IgD-negative memory B cell (primary cell): ENCODE results near the gene NINJ2. TPM values are rescaled to one million over a fixed set of nuclear protein-coding genes. Genes with fewer than 3 reads are reported as not detected.

Source experiments
- H3K27ac Mint-ChIP-seq, 3 donors: one replicate each; pipeline ENCODE4 v1.8.0; 2020 to 2022; ENCODE audit warnings: mild to moderate bottlenecking in 3 of 3, mixed read lengths in 3 of 3, moderate library complexity in 1 of 3
- H3K27me3 Mint-ChIP-seq: one replicate; pipeline ENCODE4 v1.8.0; 2021; ENCODE audit warnings: mixed read lengths
- H3K36me3 Mint-ChIP-seq: one replicate; pipeline ENCODE4 v1.8.0; 2020; ENCODE audit warnings: mild to moderate bottlenecking, mixed read lengths
- H3K4me1 Mint-ChIP-seq, 3 donors: one replicate each; pipeline ENCODE4 v1.8.0; 2020 to 2022; ENCODE audit warnings: mixed read lengths in 3 of 3, mild to moderate bottlenecking in 1 of 3
- H3K4me3 Mint-ChIP-seq, 4 donors: one replicate each; pipeline ENCODE4 v1.8.0; 2020 to 2022; ENCODE audit warnings: mild to moderate bottlenecking in 4 of 4, mixed read lengths in 4 of 4, moderate library complexity in 3 of 4
- H3K9me3 Mint-ChIP-seq, 3 donors: one replicate each; pipeline ENCODE4 v1.8.0; 2020 to 2021; ENCODE audit warnings: mixed read lengths in 3 of 3, mild to moderate bottlenecking in 1 of 3
- polyA plus RNA-seq: library from polyadenylated mRNA; unstranded; fragments of 300-500 nt; fragmentation: Illumina TruSeq; gene quantifications from one replicate; pipeline ENCODE4 v1.2.3, GENCODE V29; 2021

The NINJ2 gene
- polyA plus RNA-seq, 1 donor from 2014 or later, result 15.8 TPM

DNA sequence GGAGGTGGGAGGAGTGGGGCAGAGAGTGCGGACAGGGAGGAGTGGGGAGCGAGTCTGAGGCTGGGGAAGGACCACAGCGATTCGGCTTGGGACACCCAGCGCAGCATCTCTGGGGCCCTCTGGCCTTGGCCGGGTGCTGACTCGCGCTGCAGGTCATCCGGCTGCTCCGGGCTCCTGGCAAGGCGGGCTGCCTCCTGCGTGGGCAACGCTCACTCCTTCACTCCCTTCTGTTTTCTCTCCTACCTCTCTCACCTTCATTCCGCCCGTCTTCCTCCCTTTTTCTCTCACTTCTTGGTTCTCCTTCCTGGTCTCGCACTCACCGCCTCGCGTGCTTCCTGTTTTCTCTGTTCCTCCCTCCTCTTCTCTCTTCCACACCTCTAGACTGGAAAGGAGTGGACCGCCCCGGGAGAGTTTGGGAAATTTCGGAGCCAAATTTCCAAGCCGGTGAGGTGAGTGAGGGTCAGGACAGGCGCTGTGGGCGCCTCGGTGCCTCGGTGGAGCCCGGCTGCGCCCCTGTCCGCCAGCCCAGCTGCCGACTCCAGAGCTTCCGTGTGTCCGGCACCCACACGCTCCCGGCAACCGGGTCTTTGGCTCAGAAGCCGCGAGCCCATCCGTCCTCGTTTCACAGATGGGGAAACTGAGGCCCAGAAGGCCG lies 116.9 kb downstream of the NINJ2 start:
- Mint-ChIP-seq H3K27me3 (peaks cover 18% of the 10 kb centered on the region), H3K4me1 (peaks cover 0 to 4% (median 2%) of the 10 kb centered on the region in 3 donors), H3K9me3 (no peaks in the 10 kb centered on the region), H3K27ac (no peak overlapping the region), H3K4me3 (peak overlapping the region in 1 of 4 donors; percentile 45), H3K36me3 (no peaks in the 10 kb centered on the region)

GRCh38 chr12:545835-546234 lies 117.4 kb downstream of the NINJ2 start:
- Mint-ChIP-seq H3K4me1 (peaks cover 0 to 4% (median 2%) of the 10 kb centered on the region in 3 donors), H3K4me3 (no peak overlapping the region), H3K36me3 (no peaks in the 10 kb centered on the region), H3K9me3 (no peaks in the 10 kb centered on the region), H3K27ac (no peak overlapping the region), H3K27me3 (peaks cover 18% of the 10 kb centered on the region)

DNA sequence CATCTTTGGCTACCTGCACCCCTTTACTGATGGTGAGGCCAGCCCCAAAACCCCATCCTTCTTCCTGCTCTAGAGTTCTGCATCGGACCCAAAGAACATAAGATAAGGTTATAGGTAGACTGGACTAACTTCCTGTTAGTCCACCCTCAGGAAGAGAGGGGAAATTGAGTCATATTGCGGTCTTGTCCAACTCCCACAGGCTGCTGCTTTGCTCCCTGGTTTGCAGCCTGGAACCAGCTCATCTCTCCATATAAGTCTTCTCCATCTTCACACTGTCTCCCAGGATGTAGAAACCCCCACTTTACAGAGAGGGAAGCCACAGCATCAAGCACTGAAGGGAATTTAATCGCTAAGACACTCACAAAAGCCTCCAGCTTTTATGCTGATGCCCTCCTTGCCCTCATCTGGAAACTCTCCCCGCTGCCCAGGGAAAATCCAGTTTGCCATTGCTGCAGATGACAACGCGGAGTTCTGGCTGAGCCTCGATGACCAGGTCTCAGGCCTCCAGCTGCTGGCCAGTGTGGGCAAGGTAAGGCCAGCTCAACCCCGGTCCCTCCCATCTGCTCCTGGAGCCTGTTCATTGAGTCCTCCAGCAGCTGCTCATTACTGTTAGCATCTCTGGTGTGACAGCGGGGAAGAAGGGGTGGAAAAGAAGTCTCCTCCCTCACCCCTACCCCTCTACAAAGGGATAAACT lies 118.2 kb downstream of the NINJ2 start:
- H3K4me1 Mint-ChIP-seq, result peaks cover 0 to 6% (median 4%) of the 10 kb centered on the region in 3 donors
- H3K27ac Mint-ChIP-seq, result no peak overlapping the region
- H3K9me3 Mint-ChIP-seq, result no peaks in the 10 kb centered on the region
- peaks cover 19% of the 10 kb centered on the region for H3K27me3 Mint-ChIP-seq
- H3K36me3 Mint-ChIP-seq, result no peaks in the 10 kb centered on the region
- H3K4me3 Mint-ChIP-seq, result no peak overlapping the region

GRCh38 chr12:544142-544541 lies 119.1 kb downstream of the NINJ2 start:
- H3K9me3 Mint-ChIP-seq, result no peaks in the 10 kb centered on the region
- H3K4me1 Mint-ChIP-seq, result peaks cover 0 to 6% (median 4%) of the 10 kb centered on the region in 3 donors
- no peaks in the 10 kb centered on the region for H3K36me3 Mint-ChIP-seq
- H3K27me3 Mint-ChIP-seq, result peaks cover 19% of the 10 kb centered on the region
- no peak overlapping the region for H3K27ac Mint-ChIP-seq
- no peak overlapping the region for H3K4me3 Mint-ChIP-seq

DNA sequence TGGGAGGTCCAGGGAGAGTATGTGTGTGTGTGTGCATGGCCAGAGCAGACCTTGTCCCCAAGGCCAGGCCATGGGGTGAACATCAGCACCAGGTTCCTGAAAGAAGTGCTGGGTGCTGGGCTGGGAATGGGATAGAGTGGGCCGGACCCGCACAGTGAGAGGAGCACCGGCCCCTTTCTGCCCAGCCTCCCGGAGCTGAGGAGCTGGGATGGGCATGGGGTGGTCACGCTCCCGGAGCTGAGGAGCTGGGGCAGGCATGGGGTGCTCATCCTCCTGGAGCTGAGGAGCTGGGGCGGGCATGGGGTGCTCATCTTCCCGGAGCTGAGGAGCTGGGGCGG lies 120.2 kb downstream of the NINJ2 start:
- Mint-ChIP-seq H3K9me3 (no peaks in the 10 kb centered on the region), H3K27me3 (peaks cover 16% of the 10 kb centered on the region), H3K4me3 (no peak overlapping the region), H3K36me3 (no peaks in the 10 kb centered on the region), H3K4me1 (peaks cover 0 to 6% (median 4%) of the 10 kb centered on the region in 3 donors), H3K27ac (no peak overlapping the region)

DNA sequence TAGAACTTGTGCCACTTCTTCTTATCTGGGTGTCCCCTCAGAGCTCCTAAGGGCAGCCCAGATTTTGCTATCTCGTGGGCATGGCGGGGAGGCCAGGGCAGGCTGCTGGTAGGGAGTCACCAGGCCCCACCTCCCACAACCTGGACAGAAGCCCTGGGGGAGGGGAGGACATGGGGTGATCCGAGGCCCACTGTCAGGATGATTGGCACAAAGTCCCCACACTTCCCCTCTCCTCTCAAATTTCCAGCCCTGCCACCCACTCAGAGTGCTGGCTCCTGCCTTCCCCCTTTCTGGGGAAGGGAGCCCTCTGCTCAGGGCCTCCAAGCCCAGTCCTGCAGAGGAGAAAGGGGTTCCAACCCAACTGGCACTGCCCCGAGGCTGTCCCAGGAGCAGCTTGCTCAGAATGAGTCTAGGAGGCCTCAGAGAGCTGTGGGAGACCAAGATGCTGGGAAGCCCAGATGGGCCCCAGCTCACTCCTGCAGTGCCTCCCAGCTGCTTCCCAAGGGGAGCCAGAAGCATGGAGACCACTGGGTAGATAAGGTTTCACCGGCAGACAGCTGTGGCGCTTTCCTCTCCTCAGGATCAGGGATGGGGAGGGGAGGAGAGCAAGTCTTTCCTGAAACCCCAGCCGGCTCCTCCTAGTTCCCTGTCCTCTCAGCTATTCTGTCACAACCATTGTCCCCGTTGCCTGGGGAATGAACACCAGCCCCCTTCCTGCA lies 120.7 kb downstream of the NINJ2 start:
- Mint-ChIP-seq H3K4me3 (no peak overlapping the region), H3K27me3 (peaks cover 16% of the 10 kb centered on the region)

DNA sequence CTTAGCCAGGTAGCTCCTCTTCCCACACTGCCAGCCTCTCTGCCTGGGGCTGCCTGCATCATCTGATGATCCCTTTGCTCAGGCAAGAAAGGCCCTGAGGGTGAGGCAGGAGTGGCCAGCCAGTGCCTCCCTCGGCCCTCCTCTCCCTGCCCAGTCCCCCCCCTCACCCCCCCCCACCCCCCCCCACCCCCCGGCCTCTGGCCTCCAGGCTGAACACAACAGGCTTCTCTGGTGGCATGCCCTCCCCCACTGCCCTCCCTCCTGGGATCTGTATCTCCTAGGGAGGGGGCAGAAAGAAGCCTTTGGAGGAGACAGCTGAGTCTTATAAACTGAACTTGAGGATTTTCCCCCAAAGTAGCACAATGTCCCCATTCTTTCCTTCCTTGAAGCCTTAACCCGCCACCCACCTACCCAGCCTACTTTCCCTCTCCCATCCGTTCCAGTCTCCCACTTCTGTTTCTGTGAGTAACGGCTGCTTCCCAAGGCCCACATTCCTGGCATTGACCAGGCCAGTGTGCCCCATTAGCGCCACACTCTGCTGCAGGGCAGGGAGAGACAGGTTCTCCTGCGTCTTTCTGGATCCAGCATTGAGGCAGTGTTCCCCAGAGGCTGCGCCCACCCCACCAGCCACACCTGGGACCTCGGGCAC lies 121.4 kb downstream of the NINJ2 start:
- Mint-ChIP-seq H3K4me3 (no peak overlapping the region), H3K4me1 (peaks cover 0 to 6% (median 4%) of the 10 kb centered on the region in 3 donors), H3K27ac (no peak overlapping the region)

More for the DNA sequence above, 120.7 kb downstream of the NINJ2 start:
- Mint-ChIP-seq H3K4me1 (peaks cover 0 to 6% (median 4%) of the 10 kb centered on the region in 3 donors), H3K27ac (no peak overlapping the region), H3K36me3 (no peaks in the 10 kb centered on the region), H3K9me3 (no peaks in the 10 kb centered on the region)

DNA sequence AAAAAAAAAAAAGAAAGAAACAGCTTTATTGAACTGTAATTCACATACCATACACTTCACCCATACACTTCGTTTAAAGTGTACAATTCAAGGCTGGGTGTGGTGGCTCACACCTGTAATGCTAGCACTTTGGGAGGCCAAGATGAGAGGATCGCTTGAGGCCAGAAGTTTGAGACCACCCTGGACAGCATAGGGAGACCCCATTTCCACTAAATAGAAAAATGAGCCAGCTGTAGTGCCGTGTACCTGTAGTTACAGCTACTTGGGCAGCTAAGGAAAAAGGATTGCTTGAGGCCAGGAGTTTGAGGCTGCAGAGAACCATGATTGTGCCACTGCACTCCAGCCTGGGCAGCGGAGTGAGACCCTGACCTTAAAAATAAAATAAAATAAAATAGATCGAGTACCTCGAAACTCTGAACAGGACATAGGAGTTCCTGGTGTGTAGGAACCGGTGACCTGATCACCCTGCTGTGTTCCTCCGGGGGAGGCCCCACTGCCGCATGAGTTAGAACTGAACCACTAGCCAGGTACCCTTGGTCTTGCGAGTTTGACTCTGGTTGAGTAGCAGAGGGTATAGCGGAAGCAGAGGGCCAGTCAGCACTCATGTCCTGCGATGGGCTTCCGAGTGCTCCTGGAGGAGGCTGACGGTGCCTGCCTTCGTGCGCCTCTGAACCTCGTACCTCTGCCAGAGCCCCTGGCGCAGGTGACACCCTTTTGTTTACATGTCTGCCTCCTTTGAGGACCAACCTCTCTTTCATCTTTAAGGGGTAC lies 123.5 kb downstream of the NINJ2 start:
- Mint-ChIP-seq H3K4me3 (no peak overlapping the region), H3K27me3 (peaks cover 11% of the 10 kb centered on the region), H3K27ac (no peak overlapping the region), H3K4me1 (peaks cover 0 to 7% (median 2%) of the 10 kb centered on the region in 3 donors), H3K9me3 (no peaks in the 10 kb centered on the region), H3K36me3 (peaks cover 1% of the 10 kb centered on the region)

More for the DNA sequence above, 121.4 kb downstream of the NINJ2 start:
- H3K9me3 Mint-ChIP-seq, result no peaks in the 10 kb centered on the region
- no peaks in the 10 kb centered on the region for H3K36me3 Mint-ChIP-seq
- H3K27me3 Mint-ChIP-seq, result peaks cover 16% of the 10 kb centered on the region

DNA sequence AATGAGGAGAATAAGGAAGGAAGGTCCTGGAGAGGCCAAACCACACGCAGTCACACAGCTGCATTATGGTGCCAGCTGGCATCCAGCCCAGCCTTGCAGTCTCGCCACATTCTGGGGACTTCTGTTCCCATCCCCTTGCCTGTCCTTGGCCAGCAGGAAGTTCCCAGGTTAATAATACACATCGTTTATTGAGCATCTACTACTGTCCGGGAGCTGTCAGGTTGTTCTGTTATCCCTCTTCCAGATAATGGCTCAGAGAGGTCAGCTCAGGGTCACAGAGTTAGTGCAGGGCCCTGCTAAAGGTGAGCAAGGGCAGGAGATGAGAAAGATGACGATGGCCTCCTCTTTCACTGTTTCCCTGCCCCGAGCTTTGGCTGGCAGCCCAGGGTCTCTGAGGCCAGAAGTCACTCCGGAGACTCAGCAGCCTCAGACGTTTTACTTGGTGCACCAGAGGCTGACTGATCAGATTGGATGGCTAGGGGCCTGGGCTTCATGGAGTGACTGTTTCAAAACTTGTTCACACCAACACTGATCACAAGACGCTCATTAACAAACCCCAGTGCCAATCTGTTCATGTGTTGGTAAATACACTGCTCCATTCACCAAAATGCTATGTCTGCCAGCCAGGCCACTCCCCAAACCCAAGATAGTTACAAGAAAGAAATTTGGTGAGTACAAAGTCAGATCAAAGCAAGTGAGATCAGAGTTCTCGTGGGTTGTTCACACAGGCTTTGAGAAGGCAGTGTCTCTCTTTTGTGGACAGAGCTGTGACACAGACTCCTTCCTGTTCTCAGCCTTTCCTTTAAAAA lies 124.3 kb downstream of the NINJ2 start:
- Mint-ChIP-seq H3K4me1 (peaks cover 0 to 7% (median 0%) of the 10 kb centered on the region in 3 donors), H3K9me3 (no peaks in the 10 kb centered on the region), H3K27me3 (peaks cover 4% of the 10 kb centered on the region), H3K36me3 (peaks cover 1% of the 10 kb centered on the region), H3K27ac (no peak overlapping the region), H3K4me3 (no peak overlapping the region)

DNA sequence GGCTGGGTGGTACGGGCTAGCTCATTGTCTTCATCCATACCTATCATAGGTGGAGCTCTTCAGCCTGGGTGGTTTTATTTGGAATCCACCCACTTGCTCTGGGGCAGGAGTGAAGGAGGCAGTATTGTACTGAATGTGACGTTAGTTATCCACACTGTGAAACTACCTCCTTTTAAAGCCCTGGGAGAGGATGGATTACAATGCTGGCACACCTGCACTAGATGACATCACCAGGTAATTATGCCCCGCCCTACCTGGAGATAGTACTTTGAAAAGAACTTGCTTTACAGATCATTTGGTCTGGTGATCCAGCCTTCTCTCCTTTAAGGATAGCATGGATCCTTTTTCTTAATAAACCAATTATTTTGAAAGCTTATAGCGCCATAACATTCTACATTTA lies 125.5 kb downstream of the NINJ2 start:
- H3K4me1 Mint-ChIP-seq, result peaks cover 0 to 7% (median 0%) of the 10 kb centered on the region in 3 donors
- H3K4me3 Mint-ChIP-seq, result no peak overlapping the region
- peaks cover 1% of the 10 kb centered on the region for H3K36me3 Mint-ChIP-seq
- peaks cover 0 to 2% (median under 1%) of the 10 kb centered on the region in 3 donors for H3K9me3 Mint-ChIP-seq
- H3K27me3 Mint-ChIP-seq, result peaks cover 4% of the 10 kb centered on the region
- H3K27ac Mint-ChIP-seq, result no peak overlapping the region

DNA sequence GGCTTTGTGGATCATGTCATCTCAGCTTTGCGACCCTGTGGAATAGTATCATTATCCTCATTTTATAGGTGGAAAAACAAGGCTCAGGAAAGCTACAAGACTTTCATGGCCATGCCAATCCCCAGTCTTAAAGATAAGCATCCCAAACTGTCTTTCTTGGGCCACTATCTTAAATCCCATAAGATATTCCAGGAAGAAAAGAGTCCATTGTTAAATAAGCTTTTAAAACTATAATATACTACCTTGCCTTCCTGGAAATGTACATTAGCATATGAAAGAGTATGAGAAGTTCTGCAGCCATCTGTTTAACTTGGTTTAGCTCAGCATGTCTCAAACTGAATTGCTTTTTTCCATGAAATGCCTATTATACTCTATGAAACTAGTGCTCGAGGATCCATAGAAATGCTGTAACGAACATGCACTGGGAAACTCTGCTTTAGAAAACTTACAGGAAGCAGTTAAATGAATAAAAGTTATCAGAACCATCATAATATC lies 126.4 kb downstream of the NINJ2 start:
- no peak overlapping the region for H3K4me3 Mint-ChIP-seq

DNA sequence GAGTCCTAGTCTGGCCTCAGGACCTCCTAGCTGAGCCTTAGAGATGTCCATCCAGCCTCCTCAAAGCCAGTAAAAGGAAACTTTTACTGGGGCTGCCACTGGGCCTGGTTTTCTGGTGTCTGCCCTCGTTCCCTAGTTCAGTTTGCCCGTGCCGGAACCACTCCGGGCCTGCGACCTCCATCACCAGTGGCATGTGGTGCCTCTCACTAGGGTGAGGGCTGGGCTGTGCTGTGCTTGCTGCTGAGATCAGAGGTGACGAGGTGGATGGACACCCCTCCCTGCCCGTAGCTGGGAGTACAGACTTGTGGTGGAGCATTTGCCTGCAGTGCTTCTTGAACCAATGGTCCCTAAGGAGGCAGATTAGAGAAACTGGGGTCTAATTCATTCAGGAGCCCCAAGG lies 127.8 kb downstream of the NINJ2 start:
- no peak overlapping the region for H3K4me3 Mint-ChIP-seq
- no peak overlapping the region for H3K27ac Mint-ChIP-seq
- H3K36me3 Mint-ChIP-seq, result peaks cover 1% of the 10 kb centered on the region

More for the DNA sequence above, 126.4 kb downstream of the NINJ2 start:
- Mint-ChIP-seq H3K36me3 (peaks cover 1% of the 10 kb centered on the region), H3K27ac (no peak overlapping the region), H3K9me3 (peaks cover 0 to 10% (median 2%) of the 10 kb centered on the region in 3 donors), H3K27me3 (peaks cover 4% of the 10 kb centered on the region), H3K4me1 (peaks cover 0 to 7% (median 0%) of the 10 kb centered on the region in 3 donors)

DNA sequence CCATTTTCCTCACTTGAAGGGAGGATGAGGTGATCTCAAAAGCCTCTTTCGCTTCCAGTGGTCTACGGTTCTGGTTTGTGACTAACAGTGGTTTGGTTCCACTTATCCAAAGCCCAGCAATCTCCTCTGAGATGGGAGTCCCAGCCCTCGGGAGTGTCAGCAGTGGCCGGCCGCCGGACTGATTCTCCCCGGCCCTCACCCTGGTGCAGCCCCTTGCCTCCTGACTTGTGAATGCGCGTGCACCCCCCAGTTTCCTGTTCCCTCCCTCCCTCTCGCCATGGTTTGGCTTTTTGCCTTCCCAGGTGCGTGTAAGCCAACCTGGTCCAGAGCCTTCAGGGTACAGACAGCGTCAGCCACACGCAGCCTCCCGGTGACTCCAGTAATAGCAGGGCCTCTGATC lies 129.0 kb downstream of the NINJ2 start:
- Mint-ChIP-seq H3K27me3 (peaks cover 3% of the 10 kb centered on the region), H3K36me3 (peaks cover 1% of the 10 kb centered on the region), H3K4me1 (peaks cover 0 to 3% (median 0%) of the 10 kb centered on the region in 3 donors), H3K4me3 (no peak overlapping the region), H3K9me3 (peaks cover 0 to 10% (median 6%) of the 10 kb centered on the region in 3 donors), H3K27ac (no peak overlapping the region)

More for the DNA sequence above, 127.8 kb downstream of the NINJ2 start:
- peaks cover 4% of the 10 kb centered on the region for H3K27me3 Mint-ChIP-seq
- H3K9me3 Mint-ChIP-seq, result peaks cover 0 to 10% (median 3%) of the 10 kb centered on the region in 3 donors
- H3K4me1 Mint-ChIP-seq, result peaks cover 0 to 6% (median 0%) of the 10 kb centered on the region in 3 donors
